HG03469 (cell line): ENCODE data around the gene TMC1.
A peak's percentile ranks its signal among the peaks of the same experiment; 100 is the strongest.

Source experiments
- ATAC-seq: cut with Tn5 transposase; IDR thresholded peaks from one replicate; pipeline ENCODE4 v1.9.1; 2021; ENCODE audit warnings: mild to moderate bottlenecking, moderate library complexity, moderate number of reproducible peaks; ENCODE audit not compliant: unreplicated experiment

Gene TMC1

DNA sequence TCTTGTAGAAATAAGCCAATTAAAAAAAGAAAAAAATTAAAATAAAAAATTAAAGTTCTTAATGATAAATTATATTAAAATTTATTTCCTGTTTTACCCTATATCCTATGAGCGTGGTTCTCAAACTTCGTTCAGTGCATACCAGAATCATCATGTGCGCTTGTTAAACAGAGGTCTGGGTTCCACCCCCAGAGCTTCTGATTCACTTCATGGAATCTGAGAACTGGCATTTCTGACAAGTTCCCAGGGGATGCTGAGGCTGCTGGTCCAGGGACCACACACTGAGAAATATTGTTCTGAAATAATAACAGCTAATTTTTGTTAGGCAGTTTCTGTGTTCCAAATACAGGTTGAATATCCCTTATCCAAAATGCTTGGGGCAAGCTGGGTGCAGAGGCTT is 79.3 kb downstream of the TMC1 start:
- ATAC-seq, result no peak

DNA sequence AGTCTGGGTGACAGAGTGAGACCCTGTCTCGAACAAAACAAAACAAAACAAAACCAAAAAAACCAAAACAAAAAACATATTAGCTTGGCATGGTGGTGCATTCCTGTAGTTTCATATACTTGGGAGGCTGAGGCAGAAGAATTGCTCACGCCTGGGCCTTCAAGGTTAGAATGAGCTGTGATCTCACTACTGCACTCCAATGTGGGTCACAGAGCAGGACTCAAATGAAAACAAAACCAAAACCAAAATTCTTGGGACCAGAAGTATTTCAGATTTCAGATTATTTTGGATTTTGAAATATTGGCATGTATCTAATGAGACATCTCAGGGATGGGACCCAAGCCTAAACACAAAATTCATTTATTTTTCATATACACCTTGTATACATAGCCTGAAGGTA is 80.2 kb downstream of the TMC1 start:
- no peak for ATAC-seq

DNA sequence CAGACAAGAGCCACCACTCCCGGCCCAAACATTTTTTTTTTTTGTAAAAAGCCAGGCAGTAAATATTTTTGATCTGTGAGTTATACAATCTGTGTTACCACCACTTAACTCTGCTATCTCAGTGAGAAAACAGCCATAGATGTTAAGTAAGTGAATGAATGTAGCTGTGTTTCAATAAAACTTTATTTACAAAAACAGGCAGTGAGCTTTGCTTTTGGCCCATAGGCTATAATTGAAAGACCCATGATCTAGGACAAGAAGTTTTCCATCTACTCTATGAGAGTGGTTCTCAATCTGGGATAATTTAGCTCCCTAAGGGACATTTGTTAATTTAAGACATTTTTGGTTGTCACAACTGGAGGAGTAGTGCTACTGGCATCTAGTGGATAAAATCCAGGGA is 91.0 kb downstream of the TMC1 start:
- no peak for ATAC-seq

DNA sequence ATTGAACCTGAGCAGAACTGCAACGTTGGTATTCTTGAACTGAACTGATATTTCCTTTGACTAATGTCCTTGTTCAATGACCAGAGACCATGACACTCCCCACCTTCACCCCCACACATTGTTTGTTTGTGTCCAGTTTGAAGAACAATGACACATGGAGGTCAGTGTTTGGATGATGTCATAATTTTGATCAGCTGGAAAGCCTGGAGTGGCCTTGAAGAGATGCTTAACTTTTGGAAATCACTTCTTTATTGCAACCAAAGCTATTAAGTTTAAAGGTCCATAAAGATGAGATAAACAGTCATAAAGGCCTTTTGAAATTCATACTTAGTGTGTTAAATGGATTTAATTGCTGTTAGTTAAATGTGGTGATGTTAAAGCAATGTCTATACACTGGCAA is 92.7 kb downstream of the TMC1 start:
- ATAC-seq, result no peak

DNA sequence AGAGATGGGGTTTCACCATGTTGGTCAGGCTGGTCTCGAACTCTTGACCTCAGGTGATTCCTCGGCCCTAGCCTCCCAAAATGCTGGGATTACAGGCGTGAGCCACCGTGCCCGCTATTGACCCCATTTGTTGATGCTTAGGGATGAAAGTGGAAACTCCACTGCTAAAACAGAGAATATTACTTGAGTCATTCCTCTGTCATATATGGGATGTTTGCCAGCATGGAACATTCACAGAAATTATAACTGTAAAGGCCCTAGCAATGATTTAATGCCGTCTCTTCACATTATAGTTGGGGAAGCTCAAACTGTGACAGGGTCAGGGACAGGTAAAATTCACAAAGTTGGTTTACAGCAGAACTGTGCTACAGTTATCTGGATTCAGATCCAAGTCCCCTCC is 94.5 kb downstream of the TMC1 start:
- no peak for ATAC-seq

DNA sequence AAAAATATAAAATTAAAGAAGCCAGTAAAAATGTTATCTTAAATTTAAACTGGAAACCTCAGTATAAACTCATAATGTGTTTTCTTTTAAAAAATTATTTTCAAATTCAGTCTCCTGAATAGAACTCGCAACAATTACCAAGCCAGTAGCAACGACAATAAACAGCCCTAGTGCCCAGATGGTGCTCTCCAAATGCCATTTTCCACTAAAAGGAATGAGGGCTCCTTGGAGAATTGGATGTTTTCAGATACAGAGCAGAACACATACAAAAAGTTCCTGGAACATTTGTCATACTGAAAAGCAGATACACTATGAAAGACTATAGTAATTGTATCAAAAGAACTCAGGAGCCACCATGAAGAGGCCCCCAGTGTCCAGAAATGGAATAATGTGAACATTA is 97.4 kb downstream of the TMC1 start:
- ATAC-seq, result no peak

DNA sequence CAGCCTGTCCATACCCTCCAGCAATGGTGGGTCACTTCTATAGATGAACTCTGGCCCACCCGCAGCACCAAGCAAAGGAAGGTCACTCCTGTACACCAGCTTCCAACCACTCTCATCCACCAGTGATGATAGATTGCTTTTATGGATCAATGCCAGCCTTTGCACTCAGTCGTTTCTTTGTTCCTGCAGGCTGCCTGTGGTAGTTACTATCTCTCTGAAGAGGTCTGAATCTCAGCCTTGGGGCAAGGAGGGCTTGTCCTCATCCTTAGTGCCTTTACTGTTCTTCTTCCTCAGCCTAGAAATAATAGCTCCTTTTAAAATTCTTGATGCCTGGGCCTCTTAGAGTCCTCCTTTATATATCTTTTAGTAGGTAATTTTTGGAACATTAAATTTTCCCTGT is 100.8 kb downstream of the TMC1 start:
- no peak for ATAC-seq

DNA sequence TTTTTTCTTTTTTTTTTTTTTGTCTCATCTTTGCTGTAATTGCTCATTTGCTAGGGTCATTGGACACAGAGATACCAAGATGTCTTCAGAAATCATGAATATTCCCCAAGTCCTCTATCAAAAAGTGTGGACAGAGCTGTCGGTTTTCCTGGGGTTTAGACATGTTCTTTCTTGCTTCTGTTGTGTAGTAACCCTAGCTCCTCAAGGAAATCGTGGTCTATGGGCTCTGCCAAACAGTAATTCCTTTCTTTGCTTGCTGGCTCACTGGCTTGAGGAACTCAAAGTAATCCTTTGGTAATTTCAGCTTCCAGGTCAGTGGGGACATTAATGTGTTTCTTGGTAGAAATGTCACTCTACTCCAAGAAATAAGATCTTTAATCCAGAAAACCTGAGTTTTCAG is 101.7 kb downstream of the TMC1 start:
- no peak for ATAC-seq

DNA sequence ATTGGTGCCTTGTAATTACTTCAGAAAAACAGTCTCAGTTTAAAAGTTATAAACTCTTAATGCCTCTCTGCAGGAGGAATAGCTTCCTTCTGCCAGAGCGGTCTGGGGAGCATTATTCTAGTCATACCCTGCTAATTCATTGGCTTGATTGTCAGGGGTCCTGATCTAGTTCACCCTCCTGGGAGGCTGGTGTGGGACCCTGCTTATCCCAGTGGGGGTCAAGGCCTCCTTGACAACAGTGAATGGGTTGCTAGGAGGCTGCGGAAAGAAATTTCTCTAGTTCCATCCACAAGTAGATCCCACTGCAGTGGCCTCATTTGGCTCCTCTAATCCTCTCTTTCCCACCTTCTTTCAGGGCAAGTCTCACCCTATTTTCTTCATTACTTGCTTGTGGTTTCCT is 105.7 kb downstream of the TMC1 start:
- ATAC-seq, result no peak

DNA sequence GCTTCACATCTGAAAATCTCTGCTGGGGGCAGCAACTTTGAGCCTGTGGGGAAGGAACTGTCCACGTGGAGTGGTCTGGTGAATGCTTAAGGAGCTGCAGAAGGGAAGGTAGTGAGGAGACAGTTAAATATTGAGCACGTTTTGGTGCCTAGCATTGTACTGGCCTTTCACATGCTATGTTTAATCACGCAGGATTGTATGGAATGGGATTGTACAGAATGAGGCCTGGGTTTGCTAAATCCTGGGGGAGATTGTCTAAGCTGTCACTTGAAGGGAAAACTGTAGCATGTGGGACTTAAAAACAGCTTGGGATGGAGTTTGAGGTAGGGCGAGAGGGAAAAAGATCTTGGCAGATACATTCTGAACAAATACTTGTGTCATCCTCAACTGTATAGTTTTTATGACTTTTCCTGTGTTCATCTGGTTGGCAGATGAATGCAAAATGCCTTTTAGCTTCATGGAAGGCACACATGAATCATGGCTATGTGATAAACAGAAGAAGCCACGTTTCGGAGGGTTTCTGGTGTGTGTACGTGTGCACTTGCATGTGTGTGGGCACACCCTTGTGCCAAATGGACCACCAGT is 106.6 kb downstream of the TMC1 start:
- ATAC-seq, result no peak

DNA sequence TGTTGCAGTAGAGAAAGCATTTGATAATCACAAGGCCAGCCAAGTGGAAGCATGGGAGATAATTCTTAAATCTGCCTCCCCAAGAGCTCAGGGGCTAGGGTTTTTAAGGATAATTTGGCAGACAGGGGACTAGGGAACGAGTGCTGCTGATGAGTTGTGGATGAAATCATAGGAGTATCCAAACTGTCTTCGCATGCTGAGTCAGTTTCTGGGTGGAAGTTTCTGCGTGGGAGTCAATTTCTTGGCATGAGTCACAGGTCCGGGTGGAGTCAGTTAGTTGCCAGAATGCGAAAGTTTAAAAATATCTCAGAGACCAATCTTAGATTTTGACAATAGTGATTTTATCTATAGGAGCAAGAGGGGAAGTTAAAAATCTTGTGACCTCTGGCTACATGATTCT is 112.6 kb downstream of the TMC1 start:
- ATAC-seq, result no peak

DNA sequence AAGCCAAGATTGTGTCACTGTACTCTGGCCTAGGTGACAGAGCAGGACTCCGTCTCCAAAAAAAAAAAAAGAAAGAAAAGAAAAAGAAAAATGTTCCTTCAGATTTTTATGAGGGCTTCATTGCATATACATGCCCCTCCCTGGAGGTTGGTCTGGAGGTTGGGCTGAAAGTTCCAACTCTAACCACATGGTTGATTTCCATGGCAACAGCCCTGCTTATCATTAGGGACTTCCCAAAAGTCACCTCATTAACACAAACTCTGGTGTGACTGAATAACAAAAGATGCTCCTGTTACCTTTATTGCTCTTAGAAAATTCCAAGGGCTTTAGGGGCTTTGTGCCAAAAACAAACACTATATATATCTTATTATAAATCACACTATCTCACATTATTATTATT is 113.8 kb downstream of the TMC1 start:
- ATAC-seq, result peak; percentile 97

DNA sequence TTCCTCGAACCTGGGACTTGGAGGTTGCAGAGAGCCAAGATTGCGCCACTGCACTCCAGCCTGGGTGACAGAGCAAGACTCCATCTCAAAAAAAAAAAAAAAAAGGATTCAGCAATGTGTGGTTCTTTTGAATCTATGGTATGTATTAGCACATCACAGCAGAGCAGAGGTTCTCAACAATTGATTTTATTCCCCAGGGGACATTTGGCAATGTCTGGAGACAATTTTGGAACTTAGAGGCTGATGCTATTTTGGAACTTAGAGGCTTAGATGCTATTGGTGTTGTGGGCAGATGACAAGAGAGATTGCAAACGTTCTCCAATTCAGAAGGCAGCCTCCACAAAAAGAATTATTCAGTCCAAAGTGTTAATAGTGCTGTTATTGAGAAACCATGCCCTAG is 115.2 kb downstream of the TMC1 start:
- ATAC-seq, result no peak

DNA sequence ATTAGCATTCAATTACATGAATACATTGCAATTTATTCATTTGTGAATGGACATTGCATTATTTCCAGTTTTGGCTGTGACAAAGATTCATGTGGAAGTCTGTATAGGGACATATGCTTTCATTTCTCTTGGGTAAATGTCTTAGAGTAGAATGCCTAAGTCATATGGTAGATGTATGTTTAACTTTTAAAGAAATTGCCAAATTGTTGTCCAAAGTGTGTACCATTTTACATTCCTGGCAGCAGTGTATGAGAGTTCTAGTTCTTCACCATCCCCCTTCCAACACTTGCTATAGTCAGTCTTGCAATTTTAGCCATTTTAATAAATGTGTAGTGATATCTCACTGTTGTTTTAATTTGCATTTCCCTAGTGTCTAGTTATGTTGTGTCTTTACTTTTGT is 122.2 kb downstream of the TMC1 start:
- no peak for ATAC-seq

DNA sequence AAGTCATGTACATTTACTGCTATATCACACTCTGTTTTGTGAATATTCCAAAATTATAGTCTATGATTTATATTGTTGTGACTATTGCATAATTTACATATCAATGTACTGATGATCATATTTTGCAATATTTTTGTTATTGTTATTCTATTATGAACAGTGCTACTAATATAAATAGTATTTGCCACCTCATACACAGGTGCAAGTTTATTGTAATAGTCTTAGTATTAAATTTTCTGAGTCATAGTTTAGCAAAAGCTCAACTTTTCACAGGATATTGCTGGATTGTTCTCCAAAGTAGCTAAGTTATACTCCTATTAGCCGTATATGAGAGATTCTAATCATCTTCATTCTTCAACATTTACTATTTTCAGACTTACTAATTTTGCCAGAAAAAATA is 124.7 kb downstream of the TMC1 start:
- ATAC-seq, result no peak

DNA sequence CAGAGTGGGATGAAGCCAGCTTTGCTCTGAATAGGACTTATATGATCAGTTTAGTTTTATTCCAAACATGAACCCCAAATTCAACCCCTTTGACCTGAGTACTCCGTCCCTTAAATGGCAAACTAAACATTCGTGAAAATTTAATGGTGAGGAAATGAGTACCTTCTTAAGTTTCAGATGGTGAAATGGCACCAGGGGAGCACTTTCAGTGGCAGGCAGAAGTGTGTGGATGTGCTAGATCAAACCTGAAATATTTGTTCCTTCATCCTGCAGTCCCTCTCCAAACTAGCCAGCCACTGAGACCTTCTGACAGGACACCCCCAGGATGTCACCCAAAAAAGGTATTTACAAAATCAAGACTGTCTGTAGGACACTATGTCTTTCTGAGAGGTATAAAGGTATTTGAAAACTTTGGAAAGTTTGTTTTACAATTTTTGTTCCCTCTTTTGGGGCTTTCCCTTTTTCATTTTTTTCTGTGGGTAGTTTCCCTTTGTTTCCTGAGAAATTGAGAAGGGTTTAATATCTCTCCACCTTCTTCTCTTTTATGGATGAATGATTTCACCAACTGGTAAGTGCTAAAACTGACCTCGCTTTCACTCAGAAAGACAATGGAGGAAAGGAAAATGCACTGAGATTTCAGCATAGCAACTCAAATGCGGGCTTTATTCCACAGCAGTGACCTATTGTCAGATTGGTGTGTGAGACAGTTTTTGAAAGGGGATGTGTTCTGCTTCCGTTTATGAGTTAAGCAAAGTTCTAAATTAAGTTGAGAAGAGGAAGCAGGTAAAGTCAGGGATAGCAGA is 127.1 kb downstream of the TMC1 start:
- no peak for ATAC-seq

DNA sequence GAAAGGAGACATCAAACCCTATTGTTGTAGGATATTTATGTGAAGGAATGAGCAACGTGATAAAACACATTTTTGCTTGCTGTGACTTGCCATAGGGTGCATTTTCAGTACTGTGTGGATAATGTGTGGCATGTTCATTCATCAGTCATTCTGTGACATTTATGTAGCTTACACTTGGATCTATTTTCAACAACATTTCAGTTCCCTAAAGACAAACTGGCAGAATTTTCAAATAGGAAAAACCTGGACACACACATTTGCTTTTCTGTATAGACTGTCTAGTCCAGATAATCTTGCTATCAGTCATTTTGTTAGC is 127.7 kb downstream of the TMC1 start:
- no peak for ATAC-seq

DNA sequence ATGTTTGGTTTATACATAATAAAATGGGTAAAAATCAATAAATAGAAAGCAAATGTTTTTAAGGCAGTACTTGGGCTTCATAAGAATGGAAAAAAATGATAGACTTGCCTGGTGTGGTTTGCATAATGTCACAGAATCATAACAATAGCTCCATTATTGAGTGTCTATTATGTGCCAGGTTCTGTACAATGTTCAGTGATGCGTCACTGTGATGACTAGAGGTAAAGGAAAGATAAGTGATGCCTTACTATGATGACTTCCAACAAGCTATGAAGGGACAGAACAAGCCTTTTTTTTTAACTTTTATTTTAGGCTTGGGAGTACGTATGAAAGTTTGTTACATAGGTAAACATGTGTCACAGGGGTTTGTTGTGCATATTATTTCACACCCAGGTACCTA is 128.8 kb downstream of the TMC1 start:
- no peak for ATAC-seq

DNA sequence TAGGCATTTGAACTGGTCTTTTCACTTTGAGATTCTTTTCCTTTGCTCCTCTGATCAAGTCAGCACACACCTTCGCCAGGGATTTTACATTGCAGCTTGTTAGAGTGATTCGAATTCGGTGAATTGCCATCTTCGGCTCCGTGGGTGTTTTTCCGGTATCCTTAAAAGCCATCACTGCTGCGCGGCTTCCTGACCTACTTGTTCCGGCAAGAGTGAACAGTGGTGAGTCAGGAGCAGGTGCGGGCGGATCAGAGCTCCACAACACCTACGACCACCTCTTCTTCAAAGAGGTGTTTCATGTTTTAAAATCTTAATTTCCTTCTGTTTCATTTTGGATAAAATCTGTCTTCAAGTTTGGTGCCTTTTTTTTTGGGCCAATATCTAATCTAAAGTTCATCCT is 134.6 kb downstream of the TMC1 start:
- no peak for ATAC-seq

DNA sequence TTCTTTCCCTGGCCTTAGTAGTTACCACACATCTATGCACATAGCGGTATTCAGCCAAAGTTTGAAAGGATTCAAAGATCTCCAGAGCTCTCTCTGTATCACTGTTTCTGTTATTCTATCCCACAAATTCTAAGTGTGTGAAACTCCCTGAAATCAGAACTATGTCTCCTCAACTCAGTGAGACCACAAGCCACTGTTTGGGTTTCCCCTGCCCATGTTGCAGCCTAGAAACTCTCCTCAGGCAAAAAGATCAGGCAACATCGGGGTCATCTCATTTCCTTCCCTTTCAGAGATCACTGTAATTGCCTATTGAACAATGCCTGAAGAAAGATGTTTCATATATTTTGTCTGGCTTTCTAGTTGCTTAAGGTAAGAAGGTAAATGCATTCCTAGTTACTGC is 135.6 kb downstream of the TMC1 start:
- ATAC-seq, result no peak

DNA sequence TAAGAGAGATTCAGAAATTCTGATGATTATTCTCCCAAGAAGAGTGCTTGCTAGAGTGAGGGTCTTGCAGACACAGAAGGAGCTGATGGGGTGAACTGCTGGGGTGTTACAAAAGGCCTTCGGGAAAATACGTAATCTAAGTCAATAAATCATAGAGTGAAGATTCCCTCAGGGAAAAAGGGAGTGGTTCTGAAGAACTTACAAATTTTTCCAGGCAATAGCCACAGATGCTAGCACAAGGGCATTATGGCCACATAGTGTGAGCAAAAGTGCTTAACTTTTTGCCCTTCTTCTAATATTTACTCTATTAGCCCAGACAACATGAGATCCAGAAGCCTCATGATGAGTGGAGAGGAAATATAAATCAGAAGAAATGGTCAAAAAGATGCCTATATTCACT is 137.3 kb downstream of the TMC1 start:
- ATAC-seq, result no peak

DNA sequence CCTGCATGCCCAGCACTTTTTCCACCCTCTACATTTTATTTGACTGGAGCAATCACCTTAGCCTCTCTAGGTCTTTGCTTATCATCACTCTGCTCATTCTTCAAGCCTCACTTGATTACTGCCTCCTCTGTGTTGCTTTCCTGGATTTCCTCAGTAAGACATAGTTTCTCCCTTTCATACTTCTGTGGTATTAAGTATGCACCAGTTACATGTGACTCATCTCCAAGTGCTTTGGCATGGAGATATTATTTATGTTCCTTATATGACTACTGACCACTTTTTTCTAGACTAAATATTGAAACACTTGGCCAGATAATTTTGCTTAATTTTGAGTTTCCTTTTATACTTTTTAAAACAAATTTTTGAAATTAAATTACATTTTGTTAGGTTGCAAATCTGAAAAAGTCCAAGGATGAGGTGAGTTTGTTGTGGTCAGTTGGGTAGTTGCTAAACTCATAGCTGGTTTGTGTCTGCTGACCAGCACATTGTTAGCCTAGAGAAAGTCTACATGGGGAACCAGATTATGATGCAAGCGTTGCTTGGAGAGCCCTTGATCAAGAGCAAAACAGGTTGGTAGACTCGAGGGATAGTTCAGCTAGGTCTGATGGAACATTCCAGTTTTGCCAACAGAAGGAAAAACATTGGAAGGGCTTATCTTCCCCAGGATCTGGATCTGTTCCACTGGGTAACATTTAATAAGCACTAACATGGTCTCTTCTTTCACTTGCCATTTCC is 140.2 kb downstream of the TMC1 start:
- ATAC-seq, result no peak
